Stimulated activated CD4-positive, alpha-beta T cell treated with anti-CD3 and anti-CD28 coated beads, Interleukin-15, amount 100 ng/mL, for 24 hours (primary cell): ENCODE data around the gene SPSB1.

ENCODE experiments used
- DNase-seq: peaks from one replicate; pipeline ENCODE4 v3.0.0-alpha.2; 2020

Gene SPSB1

GRCh38 chr1:9302745-9303524, 10.2 kb downstream of the SPSB1 start:
- DNase-seq = no peak

- no peak for DNase-seq
Measured at GRCh38 chr1:9303916-9304315, 11.2 kb downstream of the SPSB1 start.

GRCh38 chr1:9305216-9305615, 12.5 kb downstream of the SPSB1 start:
- no peak for DNase-seq

GRCh38 chr1:9306006-9306405, 13.3 kb downstream of the SPSB1 start:
- DNase-seq = no peak

- DNase-seq = no peak
Measured at GRCh38 chr1:9307303-9307702, 14.6 kb downstream of the SPSB1 start.

GRCh38 chr1:9308236-9308785, 15.6 kb downstream of the SPSB1 start:
- DNase-seq = no peak

GRCh38 chr1:9309080-9309479, 16.4 kb downstream of the SPSB1 start:
- no peak for DNase-seq

- no peak for DNase-seq
Measured at GRCh38 chr1:9309991-9310390, 17.3 kb downstream of the SPSB1 start.

GRCh38 chr1:9311029-9311428, 18.3 kb downstream of the SPSB1 start:
- no peak for DNase-seq

GRCh38 chr1:9311479-9311878, 18.8 kb downstream of the SPSB1 start:
- DNase-seq = no peak

GRCh38 chr1:9312168-9312720, 19.6 kb downstream of the SPSB1 start:
- no peak for DNase-seq

- no peak for DNase-seq
Measured at GRCh38 chr1:9313576-9313975, 20.9 kb downstream of the SPSB1 start.

- DNase-seq = no peak
Measured at GRCh38 chr1:9314111-9314510, 21.4 kb downstream of the SPSB1 start.

GRCh38 chr1:9314711-9315379, 22.2 kb downstream of the SPSB1 start:
- no peak for DNase-seq

- peak; percentile 78 for DNase-seq
Measured at GRCh38 chr1:9315411-9316079, 22.9 kb downstream of the SPSB1 start.

GRCh38 chr1:9316080-9316444, 23.4 kb downstream of the SPSB1 start:
- DNase-seq = peak; percentile 52

GRCh38 chr1:9316512-9316911, 23.8 kb downstream of the SPSB1 start:
- no peak for DNase-seq

GRCh38 chr1:9317072-9317471, 24.4 kb downstream of the SPSB1 start:
- DNase-seq = no peak

GRCh38 chr1:9317591-9318417, 25.1 kb downstream of the SPSB1 start:
- DNase-seq = peak; percentile 40

GRCh38 chr1:9319208-9319788, 26.6 kb downstream of the SPSB1 start:
- no peak for DNase-seq

- DNase-seq = no peak
Measured at GRCh38 chr1:9319789-9320519, 27.3 kb downstream of the SPSB1 start.
